Mammary epithelial cell (primary cell): ENCODE measurements around the gene ZNF664.

Experiments used
- CTCF ChIP-seq, 2 donors: IDR thresholded peaks in 1 of 2; conservative IDR thresholded peaks in 1 of 2; 2 replicates each; pipeline ENCODE4 v1.5.1; 2011 to 2012; ENCODE audit warnings: inconsistent platforms in 2 of 2, low read length in 2 of 2, mild to moderate bottlenecking in 2 of 2, control low read depth in 1 of 2, low read depth in 1 of 2; ENCODE audit not compliant: insufficient read depth in 1 of 2; ENCODE audit errors: extremely low read depth in 1 of 2
- EZH2 ChIP-seq: IDR thresholded peaks from 2 replicates; pipeline ENCODE4 v1.6.1; 2012; ENCODE audit warnings: low read length, inconsistent platforms, borderline replicate concordance

GRCh38 chr12:123946152-123946515 is 26.9 kb upstream of the ZNF664 start:
- TF ChIP-seq CTCF (conservative IDR thresholded peaks at IDR 0.05 in 1 of 2, IDR thresholded peaks at IDR 0.05 in 1 of 2; ENCODE audit: extremely low read depth in 1 of 2, insufficient read depth in 1 of 2, low read depth in 1 of 2, low read length in 2 of 2) (no peak), EZH2 (no peak)
